SK-N-SH treated with all-trans-retinoic acid at 6 μM for 48 hours (cell line): Measurements from ENCODE around the gene MMP14.

Experiments used
- ATAC-seq: fragments of 200-7000 bp; cut with Tn5 transposase; 3 replicates; pipeline ENCODE4 v1.9.1; 2020; ENCODE audit warnings: mild to moderate bottlenecking, moderate library complexity
- ARNTL ChIP-seq: fragments of 450-650 bp; formaldehyde crosslinking; IDR thresholded peaks from 2 replicates; pipeline ENCODE4 v1.5.0; 2020; ENCODE audit warnings: low read depth, mild to moderate bottlenecking, moderate library complexity, borderline replicate concordance
- BACH2 ChIP-seq: fragments of 250-450 bp; sonication (Bioruptor Pico); IDR thresholded peaks from 2 replicates; pipeline ENCODE4 v1.9.0; 2021; ENCODE audit warnings: mild to moderate bottlenecking, borderline replicate concordance
- CREB5 ChIP-seq: fragments of 250-450 bp; sonication (Bioruptor Pico); IDR thresholded peaks from 2 replicates; pipeline ENCODE4 v1.5.1; 2020; ENCODE audit warnings: low read depth, mild to moderate bottlenecking, moderate library complexity
- CSDC2 ChIP-seq: fragments of 250-450 bp; sonication (Bioruptor Pico); IDR thresholded peaks from 2 replicates; pipeline ENCODE4 v1.5.0; 2020; ENCODE audit warnings: mild to moderate bottlenecking, moderate library complexity
- CSRNP3 ChIP-seq: fragments of 250-450 bp; sonication (Bioruptor Pico); IDR thresholded peaks from 2 replicates; pipeline ENCODE4 v1.5.1; 2021; ENCODE audit warnings: mild to moderate bottlenecking, moderate library complexity
- ESRRG ChIP-seq: fragments of 250-450 bp; sonication (Bioruptor Pico); IDR thresholded peaks from 2 replicates; pipeline ENCODE4 v1.6.1; 2021; ENCODE audit warnings: mild to moderate bottlenecking
- GLIS3 ChIP-seq: fragments of 250-450 bp; sonication (Bioruptor Pico); IDR thresholded peaks from 2 replicates; pipeline ENCODE4 v1.5.0; 2020; ENCODE audit warnings: mild to moderate bottlenecking, moderate library complexity
- ISL1 ChIP-seq: fragments of 250-450 bp; sonication (Bioruptor Pico); IDR thresholded peaks from 2 replicates; pipeline ENCODE4 v2.1.2; 2022; ENCODE audit warnings: mild to moderate bottlenecking, moderate library complexity
- OSR1 ChIP-seq: fragments of 250-450 bp; sonication (Bioruptor Pico); IDR thresholded peaks from 2 replicates; pipeline ENCODE4 v1.8.0; 2022; ENCODE audit warnings: moderate library complexity, mild to moderate bottlenecking, inconsistent platforms
- PATZ1 ChIP-seq: fragments of 250-450 bp; sonication (Bioruptor Pico); IDR thresholded peaks from 2 replicates; pipeline ENCODE4 v1.8.0; 2020; ENCODE audit warnings: mild to moderate bottlenecking, moderate library complexity, borderline replicate concordance
- PPARA ChIP-seq: fragments of 250-450 bp; sonication (Bioruptor Pico); IDR thresholded peaks from 2 replicates; pipeline ENCODE4 v1.5.0; 2020; ENCODE audit warnings: mild to moderate bottlenecking, borderline replicate concordance
- RARB ChIP-seq: fragments of 250-450 bp; sonication (Bioruptor Pico); IDR thresholded peaks from 2 replicates; pipeline ENCODE4 v1.8.0; 2021; ENCODE audit warnings: mild to moderate bottlenecking, moderate library complexity
- SNAI2 ChIP-seq: fragments of 250-450 bp; sonication (Bioruptor Pico); IDR thresholded peaks from 2 replicates; pipeline ENCODE4 v1.5.0; 2020; ENCODE audit warnings: mild to moderate bottlenecking, moderate library complexity
- TCF4 ChIP-seq: fragments of 250-450 bp; sonication (Bioruptor Pico); IDR thresholded peaks from 2 replicates; pipeline ENCODE4 v1.8.0; 2021; ENCODE audit warnings: mild to moderate bottlenecking, moderate library complexity, borderline replicate concordance
- TOX ChIP-seq: fragments of 250-450 bp; sonication (Bioruptor Pico); IDR thresholded peaks from 2 replicates; pipeline ENCODE4 v1.8.0; 2021; ENCODE audit warnings: mild to moderate bottlenecking, moderate library complexity, borderline replicate concordance
- TSHZ2 ChIP-seq: fragments of 250-450 bp; sonication (Bioruptor Pico); IDR thresholded peaks from 2 replicates; pipeline ENCODE4 v1.5.0; 2020; ENCODE audit warnings: mild to moderate bottlenecking, moderate library complexity
- ZC3H10 ChIP-seq: fragments of 250-450 bp; sonication (Bioruptor Pico); IDR thresholded peaks from 2 replicates; pipeline ENCODE4 v1.5.1; 2021; ENCODE audit warnings: mild to moderate bottlenecking, moderate library complexity
- ZFP3 ChIP-seq: fragments of 250-450 bp; sonication (Bioruptor Pico); IDR thresholded peaks from 2 replicates; pipeline ENCODE4 v1.5.0; 2020; ENCODE audit warnings: mild to moderate bottlenecking, moderate library complexity
- ZFP30 ChIP-seq: fragments of 450-650 bp; formaldehyde crosslinking; IDR thresholded peaks from 2 replicates; pipeline ENCODE4 v1.5.0; 2022; ENCODE audit warnings: mild to moderate bottlenecking, moderate library complexity
- ZNF565 ChIP-seq: fragments of 450-650 bp; formaldehyde crosslinking; conservative IDR thresholded peaks from 2 replicates; pipeline ENCODE4 v1.5.0; 2020; ENCODE audit warnings: low read depth, mild to moderate bottlenecking, moderate library complexity
- ZNF70 ChIP-seq: fragments of 450-650 bp; formaldehyde crosslinking; IDR thresholded peaks from 2 replicates; pipeline ENCODE4 v1.5.0; 2020; ENCODE audit warnings: mild to moderate bottlenecking, moderate library complexity

The MMP14 gene

GRCh38 chr14:22821193-22822015 lies 15.0 kb upstream of the MMP14 start (continued):
- TF ChIP-seq CSRNP3 (CRISPR knock-in tag): no peak
- no peak for TF ChIP-seq RARB (CRISPR knock-in tag)
- no peak for TF ChIP-seq ISL1 (CRISPR knock-in tag)
- no peak for TF ChIP-seq ZNF70 (CRISPR knock-in tag)
- TF ChIP-seq ESRRG (CRISPR knock-in tag): no peak
- no peak for TF ChIP-seq SNAI2 (CRISPR knock-in tag)
- TF ChIP-seq TOX (CRISPR knock-in tag): no peak
- TF ChIP-seq ARNTL (CRISPR knock-in tag): no peak
- TF ChIP-seq OSR1: no peak
- no peak for TF ChIP-seq PPARA (CRISPR knock-in tag)
- TF ChIP-seq TSHZ2: no peak
- TF ChIP-seq CSDC2 (CRISPR knock-in tag): no peak

- ATAC-seq: no peak
- TF ChIP-seq PATZ1 (CRISPR knock-in tag) (no peak), GLIS3 (CRISPR knock-in tag) (no peak), TCF4 (CRISPR knock-in tag) (no peak), ZNF70 (CRISPR knock-in tag) (no peak), ZC3H10 (CRISPR knock-in tag) (no peak), OSR1 (no peak), ZFP3 (CRISPR knock-in tag) (no peak), TOX (CRISPR knock-in tag) (no peak), TSHZ2 (no peak), CREB5 (CRISPR knock-in tag) (no peak), ARNTL (CRISPR knock-in tag) (no peak), ZNF565 (CRISPR knock-in tag) (no peak), CSDC2 (CRISPR knock-in tag) (no peak), ESRRG (CRISPR knock-in tag) (no peak), SNAI2 (CRISPR knock-in tag) (no peak), PPARA (CRISPR knock-in tag) (no peak), ZFP30 (no peak), BACH2 (CRISPR knock-in tag) (no peak), ISL1 (CRISPR knock-in tag) (no peak), RARB (CRISPR knock-in tag) (no peak)
- TF ChIP-seq, all 23 proteins: peak for 0
Measured at GRCh38 chr14:22822016-22822570, 14.3 kb upstream of the MMP14 start.
